Activated CD4-positive, alpha-beta memory T cell treated with anti-CD3 and anti-CD28 coated beads, Interleukin-2, amount 10 ng/mL, durations not matched to agents 7 days and 5 days (primary cell): Measurements from ENCODE around the gene GNAQ. TPM values are rescaled to one million over a fixed set of nuclear protein-coding genes. Genes with fewer than 3 reads are reported as not detected.
"Not testable (repeated sequence)": the region's sequence is repeated elsewhere in the genome, so short reads cannot be mapped to it uniquely, and the experiment has no call there.

ENCODE experiments used
- CTCF ChIA-PET: fragments of 350-600 bp; sonication (Branson Sonifier 250); formaldehyde crosslinking; loops from one replicate; lab custom pipeline; 2021; ENCODE audit warnings: antibody characterized with exemption, inconsistent platforms; lab: Charles Lee
- POLR2A ChIA-PET: fragments of 350-600 bp; sonication (Branson Sonifier 250); formaldehyde crosslinking; loops from one replicate; lab custom pipeline; 2021; ENCODE audit warnings: antibody characterized with exemption; lab: Charles Lee
- DNase-seq: peaks from one replicate; pipeline ENCODE4 v3.0.0-alpha.2; 2020
- H3K27ac Mint-ChIP-seq: one replicate; pipeline ENCODE4 v1.8.0; 2021; ENCODE audit warnings: mild to moderate bottlenecking, mixed read lengths
- H3K27me3 Mint-ChIP-seq: one replicate; pipeline ENCODE4 v1.8.0; 2021; ENCODE audit warnings: mixed read lengths
- H3K36me3 Mint-ChIP-seq: one replicate; pipeline ENCODE4 v1.8.0; 2021; ENCODE audit warnings: low read depth, mixed read lengths
- H3K4me1 Mint-ChIP-seq: one replicate; pipeline ENCODE4 v1.8.0; 2021; ENCODE audit warnings: mixed read lengths
- H3K4me3 Mint-ChIP-seq: one replicate; pipeline ENCODE4 v1.8.0; 2021; ENCODE audit warnings: mild to moderate bottlenecking, mixed read lengths
- H3K9me3 Mint-ChIP-seq: one replicate; pipeline ENCODE4 v1.8.0; 2021; ENCODE audit warnings: mixed read lengths
- total RNA-seq, 2 experiments: library from RNA; stranded (reverse); gene quantifications; one replicate each; pipeline ENCODE4 v1.2.3, GENCODE V29; 2021

The GNAQ gene
- total RNA-seq, 2 experiments from 2014 or later, result 28.0 to 28.8 TPM

DNA sequence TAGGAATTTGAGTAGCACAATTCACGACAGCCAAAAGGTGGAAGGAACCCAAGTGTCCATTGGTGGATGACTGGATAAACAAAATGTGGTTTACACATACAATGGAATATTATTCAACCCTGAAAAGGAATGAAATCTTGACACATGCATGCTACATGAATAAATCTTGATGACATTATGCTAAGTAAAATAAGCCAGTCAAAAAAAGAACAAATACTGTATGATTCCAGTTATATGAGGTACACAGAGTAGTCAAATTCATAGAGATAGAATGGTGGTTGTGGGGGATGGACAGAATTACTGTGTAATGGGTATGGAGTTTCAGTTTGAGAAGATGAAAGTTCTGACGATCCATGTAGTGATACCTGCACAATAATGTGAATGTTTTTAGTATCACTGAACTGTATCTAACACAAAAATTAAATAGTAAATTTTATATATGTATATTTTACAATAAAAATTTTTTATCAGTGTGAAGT is 265.8 kb downstream of the GNAQ start:
- Mint-ChIP-seq H3K36me3 (peaks cover 13% of the 10 kb centered on the region), H3K4me3 (no peak overlapping the region), H3K27ac (no peak overlapping the region), H3K9me3 (peaks cover 2% of the 10 kb centered on the region), H3K27me3 (no peaks in the 10 kb centered on the region), H3K4me1 (peaks cover 8% of the 10 kb centered on the region)
- CTCF ChIA-PET, result no interaction called here
- no peak for DNase-seq
- POLR2A ChIA-PET, result no interaction called here

DNA sequence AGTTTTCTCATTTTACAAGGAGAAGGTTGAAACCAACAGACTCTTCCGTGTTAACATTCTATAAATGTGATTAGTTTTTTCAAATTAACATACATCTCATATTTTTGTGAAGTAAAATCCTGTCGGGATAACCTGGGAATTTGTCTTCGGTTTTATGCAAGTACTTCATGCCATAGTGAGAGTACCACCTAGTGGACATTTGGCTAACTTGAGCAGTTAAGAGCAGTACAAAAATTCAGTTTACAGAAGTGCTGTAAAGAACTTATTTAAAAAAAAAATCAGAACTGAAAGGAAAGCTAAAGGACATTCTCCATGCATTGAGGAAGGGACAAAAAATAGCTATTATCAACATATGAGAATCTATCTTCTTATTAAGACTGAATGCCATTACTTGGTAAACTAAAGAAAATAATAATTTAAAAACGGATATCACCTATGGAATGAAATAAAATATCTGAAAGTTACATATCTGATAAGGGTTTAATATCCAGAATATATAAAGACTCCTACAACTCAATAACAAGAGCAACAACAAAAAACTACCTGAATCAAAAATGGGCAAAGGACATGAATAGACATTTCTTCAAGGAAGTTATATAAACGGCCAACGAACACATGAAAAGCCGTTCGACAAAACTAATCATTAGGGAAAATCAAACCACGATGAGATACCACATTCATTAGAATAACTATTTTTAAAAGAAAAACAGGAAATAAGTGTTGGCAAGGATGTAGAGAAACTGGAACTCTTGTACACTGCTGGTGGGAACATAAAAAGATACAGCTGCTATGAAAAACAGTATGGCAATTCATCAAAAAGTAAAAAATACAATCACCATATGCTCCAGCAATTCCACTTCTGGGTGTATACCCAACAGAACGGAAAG is 266.5 kb downstream of the GNAQ start:
- ChIA-PET POLR2A (no interaction called here), CTCF (interaction anchor here (1.0 kb wide), 1 partner anchor 9 kb away, joined by 3 read pairs; no protein-coding TSS in a partner anchor)
- H3K4me1 Mint-ChIP-seq, result peaks cover 8% of the 10 kb centered on the region
- H3K27me3 Mint-ChIP-seq, result no peaks in the 10 kb centered on the region
- peaks cover 11% of the 10 kb centered on the region for H3K36me3 Mint-ChIP-seq
- H3K4me3 Mint-ChIP-seq, result no peak overlapping the region
- DNase-seq, result no peak
- peaks cover 2% of the 10 kb centered on the region for H3K9me3 Mint-ChIP-seq
- H3K27ac Mint-ChIP-seq, result no peak overlapping the region

DNA sequence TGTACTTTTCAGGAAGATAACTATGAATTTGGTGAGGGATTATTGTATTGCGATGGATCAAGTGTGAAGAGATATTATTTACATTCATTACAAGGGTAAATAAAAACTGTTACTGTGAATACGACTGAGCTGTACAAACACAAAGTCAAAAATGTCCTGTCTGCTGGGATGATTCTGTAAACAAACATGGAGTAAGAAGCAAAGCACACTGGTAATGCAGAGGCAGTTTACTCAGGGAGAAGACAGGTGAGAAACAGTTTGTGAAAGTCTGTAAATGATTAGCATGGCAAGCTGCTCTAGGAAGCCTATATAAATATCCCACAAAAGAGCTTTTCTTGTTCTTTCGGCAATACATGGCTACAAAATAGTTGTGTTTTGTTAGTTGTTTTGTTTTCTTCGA is 268.0 kb downstream of the GNAQ start:
- Mint-ChIP-seq H3K36me3 (peaks cover 13% of the 10 kb centered on the region), H3K27me3 (no peaks in the 10 kb centered on the region), H3K4me3 (no peak overlapping the region), H3K9me3 (peaks cover 2% of the 10 kb centered on the region), H3K27ac (no peak overlapping the region), H3K4me1 (peaks cover 8% of the 10 kb centered on the region)
- POLR2A ChIA-PET, result no interaction called here
- CTCF ChIA-PET, result interaction anchor here (0.6 to 1.1 kb wide), 4 partner anchors 11 to 188 kb away, joined by 3 read pairs; no protein-coding TSS in a partner anchor
- DNase-seq, result no peak

DNA sequence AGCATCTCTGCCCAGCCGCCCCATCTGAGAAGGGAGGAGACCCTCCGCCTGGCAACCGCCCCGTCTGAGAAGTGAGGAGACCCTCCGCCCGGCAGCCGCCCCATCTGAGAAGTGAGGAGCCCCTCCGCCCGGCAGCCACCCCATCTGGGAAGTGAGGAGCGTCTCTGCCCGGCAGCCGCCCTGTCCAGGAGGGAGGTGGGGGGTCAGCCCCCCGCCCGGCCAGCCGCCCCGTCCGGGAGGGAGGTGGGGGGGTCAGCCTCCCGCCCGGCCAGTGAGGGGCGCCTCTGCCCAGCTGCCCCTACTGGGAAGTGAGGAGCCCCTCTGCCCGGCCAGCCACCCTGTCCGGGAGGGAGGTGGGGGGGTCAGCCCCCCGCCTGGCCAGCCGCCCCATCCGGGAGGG is 270.7 kb downstream of the GNAQ start:
- peaks cover 16% of the 10 kb centered on the region for H3K36me3 Mint-ChIP-seq
- H3K27me3 Mint-ChIP-seq, H3K27ac Mint-ChIP-seq, H3K4me3 Mint-ChIP-seq, H3K4me1 Mint-ChIP-seq, DNase-seq, H3K9me3 Mint-ChIP-seq, CTCF ChIA-PET, POLR2A ChIA-PET: not testable (repeated sequence)

DNA sequence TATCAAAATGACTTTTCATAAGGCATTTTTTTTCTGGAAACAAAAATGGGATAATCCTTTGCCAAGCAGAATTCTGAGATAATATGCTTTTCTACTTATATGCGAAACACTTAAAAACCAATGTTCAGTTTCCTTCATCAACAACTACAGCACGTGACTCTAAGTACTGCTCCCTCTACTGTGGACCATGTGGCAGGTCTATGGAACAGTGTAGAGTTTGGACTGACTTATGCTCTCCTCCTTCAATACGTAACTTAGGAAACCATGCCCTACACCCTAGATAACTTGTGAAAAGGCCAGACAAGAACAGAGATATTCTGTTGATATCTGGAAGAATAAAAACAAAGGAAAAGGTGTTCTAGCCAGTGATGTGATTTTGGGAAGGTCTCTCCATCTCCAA is 272.2 kb downstream of the GNAQ start:
- H3K27me3 Mint-ChIP-seq, result no peaks in the 10 kb centered on the region
- no peaks in the 10 kb centered on the region for H3K4me1 Mint-ChIP-seq
- no peak overlapping the region for H3K4me3 Mint-ChIP-seq
- ChIA-PET CTCF (no interaction called here), POLR2A (no interaction called here)
- H3K27ac Mint-ChIP-seq, result no peak overlapping the region
- no peak for DNase-seq
- H3K36me3 Mint-ChIP-seq, result peaks cover 12% of the 10 kb centered on the region
- no peaks in the 10 kb centered on the region for H3K9me3 Mint-ChIP-seq

DNA sequence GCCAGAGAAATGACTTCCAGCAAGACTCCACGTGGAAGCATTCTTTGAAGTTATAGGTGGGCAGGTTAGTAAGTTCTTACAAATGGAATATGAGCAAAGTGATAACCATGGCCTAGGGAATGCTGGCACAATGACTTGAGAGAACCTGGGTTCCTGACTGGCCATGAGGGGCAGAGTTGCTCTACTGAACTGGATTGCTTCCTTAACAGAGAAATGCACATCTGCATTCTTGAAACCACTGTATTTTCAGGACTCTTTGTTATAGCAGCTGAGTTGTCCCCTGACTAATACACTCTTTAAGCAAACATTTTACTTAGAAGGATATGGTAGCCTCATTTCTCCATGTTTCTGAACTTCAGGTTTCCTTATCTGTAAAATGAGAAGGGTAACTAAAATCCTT is 275.2 kb downstream of the GNAQ start:
- Mint-ChIP-seq H3K27ac (no peak overlapping the region), H3K27me3 (no peaks in the 10 kb centered on the region), H3K9me3 (no peaks in the 10 kb centered on the region), H3K4me1 (peaks cover 7% of the 10 kb centered on the region), H3K4me3 (no peak overlapping the region), H3K36me3 (peaks cover 12% of the 10 kb centered on the region)
- POLR2A ChIA-PET, result no interaction called here
- CTCF ChIA-PET, result interaction anchor here (1.3 kb wide), 1 partner anchor 12 kb away, joined by 5 read pairs; no protein-coding TSS in a partner anchor
- no peak for DNase-seq

DNA sequence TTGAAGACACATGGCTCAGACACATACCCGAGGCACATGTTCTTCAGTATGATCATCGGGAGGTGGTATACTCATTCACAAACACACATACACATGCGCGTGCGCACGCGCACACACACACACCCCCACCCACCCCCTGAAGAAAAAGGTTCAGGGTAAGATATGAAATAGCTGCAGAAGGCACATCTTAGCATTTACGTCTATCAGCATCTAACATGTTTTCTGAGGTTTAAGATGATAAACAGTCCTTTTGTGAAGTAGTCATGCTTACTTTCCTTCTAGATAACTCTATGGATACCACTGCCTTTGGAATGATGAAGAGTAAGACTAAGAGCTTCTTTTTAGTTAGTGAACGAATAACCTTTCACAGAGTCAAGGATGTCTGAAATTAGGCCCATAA is 278.4 kb downstream of the GNAQ start:
- CTCF ChIA-PET, result interaction anchor here (0.6 to 1.4 kb wide), 2 partner anchors 18 to 85 kb away, joined by 4 to 6 read pairs; no protein-coding TSS in a partner anchor

DNA sequence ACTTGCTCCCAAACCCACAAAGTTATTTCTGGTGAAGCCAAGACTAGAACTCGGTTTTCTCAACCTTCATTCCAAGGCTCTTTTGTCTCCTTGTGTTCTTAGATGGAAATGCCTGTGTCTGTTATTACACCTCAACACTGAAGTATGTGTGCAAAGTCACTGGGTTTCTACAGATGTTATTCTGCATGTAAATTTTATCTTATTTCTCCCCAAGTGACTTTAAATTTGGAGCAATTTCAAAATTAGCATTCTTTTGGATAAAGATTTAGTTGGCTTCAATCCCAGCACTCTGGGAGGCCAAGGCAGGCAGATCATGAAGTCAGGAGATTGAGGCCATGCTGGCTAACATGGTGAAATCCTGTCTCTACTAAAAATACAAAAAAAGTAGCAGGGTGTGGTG is 279.1 kb downstream of the GNAQ start:
- no peaks in the 10 kb centered on the region for H3K27me3 Mint-ChIP-seq
- ChIA-PET POLR2A (no interaction called here), CTCF (interaction anchor here (3.2 kb wide), 1 partner anchor 319 kb away, joined by 11 read pairs; no protein-coding TSS in a partner anchor)
- no peak overlapping the region for H3K4me3 Mint-ChIP-seq
- no peak for DNase-seq
- H3K9me3 Mint-ChIP-seq, result no peaks in the 10 kb centered on the region
- H3K4me1 Mint-ChIP-seq, result peaks cover 8% of the 10 kb centered on the region
- no peak overlapping the region for H3K27ac Mint-ChIP-seq
- peaks cover 9% of the 10 kb centered on the region for H3K36me3 Mint-ChIP-seq

More for the DNA sequence above, 278.4 kb downstream of the GNAQ start:
- DNase-seq, result no peak
- Mint-ChIP-seq H3K4me1 (peaks cover 8% of the 10 kb centered on the region), H3K4me3 (no peak overlapping the region), H3K27me3 (no peaks in the 10 kb centered on the region), H3K36me3 (peaks cover 10% of the 10 kb centered on the region), H3K9me3 (no peaks in the 10 kb centered on the region), H3K27ac (no peak overlapping the region)
- POLR2A ChIA-PET, result no interaction called here

DNA sequence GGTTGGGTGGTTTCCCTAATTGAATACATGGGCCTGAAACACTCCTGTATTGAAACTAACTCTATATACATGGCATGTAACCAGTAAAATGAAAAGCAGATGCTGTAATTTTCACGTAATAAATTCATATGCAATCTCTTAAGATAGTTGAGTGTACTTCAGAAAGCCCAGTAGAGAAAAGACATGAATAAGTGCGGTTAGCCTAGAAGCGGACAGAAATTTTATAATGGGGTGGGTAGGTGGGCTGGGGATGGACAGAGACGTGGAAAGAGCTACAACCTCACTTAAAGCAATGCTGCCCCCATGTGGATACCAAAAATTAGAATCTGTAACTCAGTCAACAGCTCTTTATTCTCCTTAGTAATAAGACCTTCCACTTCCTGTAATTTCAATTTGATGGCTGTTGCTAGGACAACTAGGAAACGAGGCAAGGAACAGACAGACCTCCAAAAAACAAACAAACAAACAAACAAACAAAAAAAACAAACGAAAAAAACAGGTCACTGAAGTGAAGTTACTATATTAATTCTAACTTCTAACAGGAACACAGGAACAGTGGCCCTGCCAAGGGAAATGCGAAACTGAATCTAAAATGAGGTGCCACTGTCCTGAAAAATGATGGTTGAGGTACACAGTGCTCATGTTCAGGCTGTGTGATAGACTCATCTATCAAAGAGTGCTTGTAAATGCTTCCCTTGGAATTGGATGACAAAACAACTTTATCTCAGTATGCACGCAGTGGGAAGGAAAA is 280.1 kb downstream of the GNAQ start:
- no peak for DNase-seq
- no peaks in the 10 kb centered on the region for H3K27me3 Mint-ChIP-seq
- no peaks in the 10 kb centered on the region for H3K9me3 Mint-ChIP-seq
- H3K36me3 Mint-ChIP-seq, result peaks cover 3% of the 10 kb centered on the region
- CTCF ChIA-PET, result interaction anchor here (1.0 to 3.2 kb wide), 5 partner anchors 15 to 370 kb away, joined by 3 to 13 read pairs (median 4); no protein-coding TSS in a partner anchor
- no peak overlapping the region for H3K27ac Mint-ChIP-seq
- POLR2A ChIA-PET, result no interaction called here
- H3K4me3 Mint-ChIP-seq, result no peak overlapping the region
- H3K4me1 Mint-ChIP-seq, result peaks cover 8% of the 10 kb centered on the region

DNA sequence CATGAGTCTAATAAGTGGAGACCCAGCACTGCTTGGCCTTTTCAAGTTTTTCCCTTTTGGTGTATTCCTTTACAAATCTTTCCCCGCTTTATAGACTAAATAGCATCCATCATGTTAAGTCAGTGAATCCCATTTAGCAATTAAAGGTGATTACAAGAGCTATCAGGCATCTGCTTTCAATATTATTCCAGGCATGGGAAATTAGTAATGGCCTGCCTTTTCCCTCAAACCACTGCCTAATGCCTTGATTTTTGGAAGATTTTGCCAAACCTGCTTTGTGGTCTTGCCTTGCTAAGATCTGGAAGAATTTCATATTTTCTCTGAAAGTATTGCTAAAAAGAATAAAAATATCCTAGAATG is 280.6 kb downstream of the GNAQ start:
- Mint-ChIP-seq H3K9me3 (no peaks in the 10 kb centered on the region), H3K27ac (no peak overlapping the region), H3K36me3 (peaks cover 3% of the 10 kb centered on the region), H3K27me3 (no peaks in the 10 kb centered on the region), H3K4me1 (peaks cover 8% of the 10 kb centered on the region), H3K4me3 (no peak overlapping the region)
- ChIA-PET POLR2A (no interaction called here), CTCF (interaction anchor here (1.0 to 3.2 kb wide), 5 partner anchors 14 to 371 kb away, joined by 3 to 13 read pairs (median 4); no protein-coding TSS in a partner anchor)
- no peak for DNase-seq

DNA sequence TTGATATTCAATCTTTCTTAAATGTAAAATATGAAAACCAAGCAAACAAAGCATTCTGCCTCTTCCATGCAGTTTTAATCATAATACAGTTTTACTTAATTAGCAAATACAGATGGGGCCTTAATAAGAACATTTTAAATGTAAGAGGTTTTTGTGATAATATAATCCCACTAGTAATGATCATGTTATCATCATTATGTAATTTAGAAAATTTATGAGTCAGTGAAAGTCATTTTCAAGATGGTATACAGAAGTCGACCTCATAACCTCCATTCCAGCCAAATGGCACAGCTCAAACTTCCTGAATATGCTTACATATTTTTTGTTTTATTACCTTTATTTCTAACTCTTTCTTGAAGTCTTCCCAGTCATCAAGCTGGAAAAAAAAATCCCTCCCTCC is 281.3 kb downstream of the GNAQ start:
- Mint-ChIP-seq H3K27me3 (no peaks in the 10 kb centered on the region), H3K4me1 (peaks cover 11% of the 10 kb centered on the region), H3K4me3 (no peak overlapping the region), H3K27ac (no peak overlapping the region), H3K9me3 (no peaks in the 10 kb centered on the region), H3K36me3 (no peaks in the 10 kb centered on the region)
- POLR2A ChIA-PET, result no interaction called here
- CTCF ChIA-PET, result interaction anchor here (1.1 to 3.2 kb wide), 3 partner anchors 13 to 317 kb away, joined by 3 to 11 read pairs (median 3); no protein-coding TSS in a partner anchor
- DNase-seq, result no peak

DNA sequence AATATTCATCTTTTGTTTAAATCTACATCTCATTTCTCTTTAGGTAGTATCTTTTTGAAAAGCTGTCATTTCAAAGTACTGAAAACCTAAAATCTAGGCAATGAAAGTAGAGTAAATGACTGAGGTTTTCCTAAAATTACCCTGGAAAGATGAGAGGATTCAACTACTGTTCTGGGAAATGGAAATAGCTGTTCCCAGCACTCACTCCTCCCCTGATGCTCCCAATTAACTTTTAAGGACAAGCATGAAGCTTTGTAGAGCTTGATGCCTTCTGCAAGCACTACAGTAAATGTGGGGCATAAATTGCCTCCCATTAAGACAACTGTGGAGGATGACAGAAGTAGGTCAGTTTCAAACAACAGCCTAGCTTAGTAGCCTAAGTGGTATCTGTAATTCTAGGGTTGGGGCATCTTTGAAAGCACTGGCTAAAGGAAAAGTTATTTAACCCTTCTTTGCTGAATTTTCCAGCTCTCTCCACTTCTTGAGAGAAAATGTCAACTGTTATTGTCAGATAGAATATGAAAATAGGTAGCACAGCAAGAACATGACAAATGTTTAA is 283.3 kb downstream of the GNAQ start:
- ChIA-PET CTCF (interaction anchor here (0.8 to 2.4 kb wide), 3 partner anchors 10 to 391 kb away, joined by 3 to 9 read pairs (median 3); no protein-coding TSS in a partner anchor), POLR2A (no interaction called here)
- Mint-ChIP-seq H3K27me3 (no peaks in the 10 kb centered on the region), H3K27ac (no peak overlapping the region), H3K4me3 (no peak overlapping the region), H3K9me3 (no peaks in the 10 kb centered on the region), H3K4me1 (peaks cover 17% of the 10 kb centered on the region), H3K36me3 (no peaks in the 10 kb centered on the region)
- DNase-seq, result no peak
